ENCODE data around the gene SPON1.

The SPON1 gene

GRCh38 chr11:14189874-14190273, 227.4 kb downstream of the SPON1 start:
- Histone ChIP-seq H3K4me3 (ENCODE audit: low read depth, low read length) (no peak overlapping the region), H3K27me3 (ENCODE audit: control insufficient read depth, insufficient read depth, low read length) (no peaks in the 10 kb centered on the region), H3K4me1 (ENCODE audit: control insufficient read depth, insufficient read depth, low read length) (peaks cover 6% of the 10 kb centered on the region), H3K27ac (ENCODE audit: low read depth, low read length) (no peak overlapping the region), H3K36me3 (ENCODE audit: control insufficient read depth, insufficient read depth, low read length) (no peaks in the 10 kb centered on the region), H3K9me3 (ENCODE audit: control insufficient read depth, insufficient read depth, low read length) (no peaks in the 10 kb centered on the region), H3K9ac (ENCODE audit: low read depth, low read length) (no peak overlapping the region)

GRCh38 chr11:14190992-14191778, 228.7 kb downstream of the SPON1 start:
- no peak overlapping the region for H3K27ac ChIP-seq (ENCODE audit: low read depth, low read length)
- no peak overlapping the region for H3K9ac ChIP-seq (ENCODE audit: low read depth, low read length)
- peaks cover 6% of the 10 kb centered on the region for H3K4me1 ChIP-seq (ENCODE audit: control insufficient read depth, insufficient read depth, low read length)

GRCh38 chr11:14193644-14194043, 231.1 kb downstream of the SPON1 start:
- H3K36me3 ChIP-seq (ENCODE audit: control insufficient read depth, insufficient read depth, low read length), result no peaks in the 10 kb centered on the region
- H3K9ac ChIP-seq (ENCODE audit: low read depth, low read length), result no peak overlapping the region
- no peaks in the 10 kb centered on the region for H3K9me3 ChIP-seq (ENCODE audit: control insufficient read depth, insufficient read depth, low read length)
- H3K27ac ChIP-seq (ENCODE audit: low read depth, low read length), result no peak overlapping the region
- H3K27me3 ChIP-seq (ENCODE audit: control insufficient read depth, insufficient read depth, low read length), result no peaks in the 10 kb centered on the region
- no peak overlapping the region for H3K4me3 ChIP-seq (ENCODE audit: low read depth, low read length)
- H3K4me1 ChIP-seq (ENCODE audit: control insufficient read depth, insufficient read depth, low read length), result peaks cover 6% of the 10 kb centered on the region

More at GRCh38 chr11:14190992-14191778, 228.7 kb downstream of the SPON1 start:
- H3K9me3 ChIP-seq (ENCODE audit: control insufficient read depth, insufficient read depth, low read length), result no peaks in the 10 kb centered on the region
- no peak overlapping the region for H3K4me3 ChIP-seq (ENCODE audit: low read depth, low read length)
- no peaks in the 10 kb centered on the region for H3K36me3 ChIP-seq (ENCODE audit: control insufficient read depth, insufficient read depth, low read length)
- H3K27me3 ChIP-seq (ENCODE audit: control insufficient read depth, insufficient read depth, low read length), result no peaks in the 10 kb centered on the region

- Histone ChIP-seq H3K4me3 (ENCODE audit: low read depth, low read length) (no peak overlapping the region), H3K27ac (ENCODE audit: low read depth, low read length) (no peak overlapping the region)
Measured at GRCh38 chr11:14202251-14203196, 240.0 kb downstream of the SPON1 start.

GRCh38 chr11:14203321-14203720, 240.8 kb downstream of the SPON1 start:
- Histone ChIP-seq H3K9me3 (ENCODE audit: control insufficient read depth, insufficient read depth, low read length) (no peaks in the 10 kb centered on the region), H3K4me3 (ENCODE audit: low read depth, low read length) (no peak overlapping the region), H3K4me1 (ENCODE audit: control insufficient read depth, insufficient read depth, low read length) (peaks cover 7% of the 10 kb centered on the region), H3K9ac (ENCODE audit: low read depth, low read length) (no peak overlapping the region), H3K27me3 (ENCODE audit: control insufficient read depth, insufficient read depth, low read length) (no peaks in the 10 kb centered on the region), H3K36me3 (ENCODE audit: control insufficient read depth, insufficient read depth, low read length) (no peaks in the 10 kb centered on the region), H3K27ac (ENCODE audit: low read depth, low read length) (no peak overlapping the region)

More at GRCh38 chr11:14202251-14203196, 240.0 kb downstream of the SPON1 start:
- Histone ChIP-seq H3K4me1 (ENCODE audit: control insufficient read depth, insufficient read depth, low read length) (peaks cover 7% of the 10 kb centered on the region), H3K9me3 (ENCODE audit: control insufficient read depth, insufficient read depth, low read length) (no peaks in the 10 kb centered on the region), H3K27me3 (ENCODE audit: control insufficient read depth, insufficient read depth, low read length) (no peaks in the 10 kb centered on the region), H3K36me3 (ENCODE audit: control insufficient read depth, insufficient read depth, low read length) (no peaks in the 10 kb centered on the region), H3K9ac (ENCODE audit: low read depth, low read length) (no peak overlapping the region)

GRCh38 chr11:14212986-14213385, 250.5 kb downstream of the SPON1 start:
- H3K9ac ChIP-seq (ENCODE audit: low read depth, low read length), result no peak overlapping the region
- H3K27me3 ChIP-seq (ENCODE audit: control insufficient read depth, insufficient read depth, low read length), result no peaks in the 10 kb centered on the region
- no peak overlapping the region for H3K27ac ChIP-seq (ENCODE audit: low read depth, low read length)
- H3K9me3 ChIP-seq (ENCODE audit: control insufficient read depth, insufficient read depth, low read length), result no peaks in the 10 kb centered on the region
- no peaks in the 10 kb centered on the region for H3K36me3 ChIP-seq (ENCODE audit: control insufficient read depth, insufficient read depth, low read length)
- no peak overlapping the region for H3K4me3 ChIP-seq (ENCODE audit: low read depth, low read length)
- H3K4me1 ChIP-seq (ENCODE audit: control insufficient read depth, insufficient read depth, low read length), result no peaks in the 10 kb centered on the region

GRCh38 chr11:14218728-14219127, 256.2 kb downstream of the SPON1 start:
- no peaks in the 10 kb centered on the region for H3K27me3 ChIP-seq (ENCODE audit: control insufficient read depth, insufficient read depth, low read length)
- no peaks in the 10 kb centered on the region for H3K9me3 ChIP-seq (ENCODE audit: control insufficient read depth, insufficient read depth, low read length)
- H3K4me3 ChIP-seq (ENCODE audit: low read depth, low read length), result no peak overlapping the region
- no peaks in the 10 kb centered on the region for H3K36me3 ChIP-seq (ENCODE audit: control insufficient read depth, insufficient read depth, low read length)
- H3K9ac ChIP-seq (ENCODE audit: low read depth, low read length), result no peak overlapping the region
- H3K4me1 ChIP-seq (ENCODE audit: control insufficient read depth, insufficient read depth, low read length), result peaks cover 2% of the 10 kb centered on the region; the same call in 1 of the 2 replicates
- no peak overlapping the region for H3K27ac ChIP-seq (ENCODE audit: low read depth, low read length)

GRCh38 chr11:14223636-14224288, 261.2 kb downstream of the SPON1 start:
- no peaks in the 10 kb centered on the region for H3K36me3 ChIP-seq (ENCODE audit: control insufficient read depth, insufficient read depth, low read length)
- peaks cover 20% of the 10 kb centered on the region for H3K4me1 ChIP-seq (ENCODE audit: control insufficient read depth, insufficient read depth, low read length)
- no peaks in the 10 kb centered on the region for H3K27me3 ChIP-seq (ENCODE audit: control insufficient read depth, insufficient read depth, low read length)
- H3K27ac ChIP-seq (ENCODE audit: low read depth, low read length), result no peak overlapping the region
- no peaks in the 10 kb centered on the region for H3K9me3 ChIP-seq (ENCODE audit: control insufficient read depth, insufficient read depth, low read length)
- no peak overlapping the region for H3K4me3 ChIP-seq (ENCODE audit: low read depth, low read length)
- no peak overlapping the region for H3K9ac ChIP-seq (ENCODE audit: low read depth, low read length)

- H3K4me1 ChIP-seq (ENCODE audit: control insufficient read depth, insufficient read depth, low read length), result peaks cover 26% of the 10 kb centered on the region
- no peak overlapping the region for H3K9ac ChIP-seq (ENCODE audit: low read depth, low read length)
- no peaks in the 10 kb centered on the region for H3K27me3 ChIP-seq (ENCODE audit: control insufficient read depth, insufficient read depth, low read length)
- no peak overlapping the region for H3K27ac ChIP-seq (ENCODE audit: low read depth, low read length)
- H3K4me3 ChIP-seq (ENCODE audit: low read depth, low read length), result no peak overlapping the region
- no peaks in the 10 kb centered on the region for H3K9me3 ChIP-seq (ENCODE audit: control insufficient read depth, insufficient read depth, low read length)
- H3K36me3 ChIP-seq (ENCODE audit: control insufficient read depth, insufficient read depth, low read length), result no peaks in the 10 kb centered on the region
Measured at GRCh38 chr11:14224395-14224794, 261.9 kb downstream of the SPON1 start.

GRCh38 chr11:14225666-14226065, 263.1 kb downstream of the SPON1 start:
- Histone ChIP-seq H3K36me3 (ENCODE audit: control insufficient read depth, insufficient read depth, low read length) (no peaks in the 10 kb centered on the region), H3K27me3 (ENCODE audit: control insufficient read depth, insufficient read depth, low read length) (no peaks in the 10 kb centered on the region), H3K4me1 (ENCODE audit: control insufficient read depth, insufficient read depth, low read length) (peaks cover 39% of the 10 kb centered on the region), H3K9ac (ENCODE audit: low read depth, low read length) (no peak overlapping the region), H3K9me3 (ENCODE audit: control insufficient read depth, insufficient read depth, low read length) (no peaks in the 10 kb centered on the region), H3K4me3 (ENCODE audit: low read depth, low read length) (no peak overlapping the region), H3K27ac (ENCODE audit: low read depth, low read length) (no peak overlapping the region)

All from HUES48 (cell line).